Dedifferentiated amniotic fluid mesenchymal stem cell (primary cell): ENCODE results near the gene SMIM28.
"Not testable (repeated sequence)": the region's sequence is repeated elsewhere in the genome, so short reads cannot be mapped to it uniquely, and the experiment has no call there.

ENCODE experiments used
- DNase-seq: peaks from one replicate; pipeline ENCODE4 v3.0.0-alpha.2; 2016; ENCODE audit errors: extremely low spot score

The SMIM28 gene

GRCh38 chr6:138377844-138378243 is at the start of gene SMIM28:
SMIM28 (plus strand) TSS chr6:138377905; CDS start chr6:138378073, 168 bp downstream.
- DNase-seq = no peak

DNA sequence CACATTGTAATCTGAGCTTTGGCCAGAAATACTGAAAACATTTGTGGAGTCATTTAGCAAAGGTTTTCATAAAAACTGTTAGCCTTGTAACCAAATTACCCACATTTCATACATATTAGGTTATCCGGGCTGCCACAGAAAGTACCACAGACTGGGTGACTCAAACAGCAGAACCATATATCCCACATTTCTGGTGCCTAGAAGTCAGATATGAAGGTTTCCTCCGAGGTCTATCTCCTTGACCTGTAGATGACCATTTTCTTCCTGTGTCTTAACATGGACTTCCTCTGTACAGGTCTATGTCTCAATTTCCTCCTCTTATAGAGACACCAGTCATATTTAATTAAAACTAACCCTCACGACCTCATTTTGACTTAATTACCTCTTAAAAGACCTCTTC is 49.5 kb upstream of the SMIM28 start:
- no peak for DNase-seq

- no peak for DNase-seq
Measured at GRCh38 chr6:138330763-138331162, 46.9 kb upstream of the SMIM28 start.

GRCh38 chr6:138331444-138331843 is 46.3 kb upstream of the SMIM28 start:
- DNase-seq = no peak

DNA sequence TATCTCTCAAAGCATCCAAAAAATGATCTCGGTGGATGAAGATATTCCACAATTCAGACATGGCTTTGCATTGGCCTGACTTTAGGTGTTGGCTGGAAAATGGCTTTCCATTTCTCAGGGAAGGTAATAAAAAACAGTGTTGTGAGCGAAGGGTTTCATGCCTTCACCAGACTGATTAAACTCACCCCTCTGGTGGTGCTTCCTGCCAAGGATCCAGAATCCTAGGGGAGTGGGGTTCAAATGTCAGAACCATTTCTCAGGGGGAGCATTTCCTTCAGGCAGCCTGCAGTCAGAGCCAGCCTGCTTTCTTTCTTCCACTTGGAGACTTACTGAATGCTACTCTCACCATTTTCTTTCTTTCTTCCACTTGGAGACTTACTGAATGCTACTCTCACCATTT is 45.7 kb upstream of the SMIM28 start:
- DNase-seq = no peak

DNA sequence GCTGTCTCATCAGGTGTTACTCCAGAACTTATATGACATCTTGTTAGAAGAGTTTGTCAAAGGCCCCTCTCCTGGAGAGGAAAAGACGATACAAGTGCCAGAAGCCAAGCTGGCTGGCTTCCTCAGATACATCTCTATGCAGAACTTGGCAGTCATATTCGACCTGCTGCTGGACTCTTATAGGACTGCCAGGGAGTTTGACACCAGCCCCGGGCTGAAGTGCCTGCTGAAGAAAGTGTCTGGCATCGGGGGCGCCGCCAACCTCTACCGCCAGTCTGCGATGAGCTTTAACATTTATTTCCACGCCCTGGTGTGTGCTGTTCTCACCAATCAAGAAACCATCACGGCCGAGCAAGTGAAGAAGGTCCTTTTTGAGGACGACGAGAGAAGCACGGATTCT is 43.7 kb upstream of the SMIM28 start:
- DNase-seq = no peak

DNA sequence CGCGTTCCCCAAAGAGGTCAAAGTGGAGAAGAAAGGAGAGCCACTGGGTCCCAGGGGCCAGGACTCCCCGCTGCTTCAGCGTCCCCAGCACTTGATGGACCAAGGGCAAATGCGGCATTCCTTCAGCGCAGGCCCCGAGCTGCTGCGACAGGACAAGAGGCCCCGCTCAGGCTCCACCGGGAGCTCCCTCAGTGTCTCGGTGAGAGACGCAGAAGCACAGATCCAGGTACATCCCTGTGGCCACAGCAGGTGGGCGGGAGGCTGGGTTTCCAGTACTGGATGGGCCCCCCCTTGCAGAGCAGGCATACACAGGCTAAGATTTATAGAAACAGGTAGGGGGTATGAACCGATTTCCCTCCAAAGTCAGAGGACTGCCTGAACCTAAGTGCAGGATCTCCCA is 42.7 kb upstream of the SMIM28 start:
- DNase-seq = no peak

DNA sequence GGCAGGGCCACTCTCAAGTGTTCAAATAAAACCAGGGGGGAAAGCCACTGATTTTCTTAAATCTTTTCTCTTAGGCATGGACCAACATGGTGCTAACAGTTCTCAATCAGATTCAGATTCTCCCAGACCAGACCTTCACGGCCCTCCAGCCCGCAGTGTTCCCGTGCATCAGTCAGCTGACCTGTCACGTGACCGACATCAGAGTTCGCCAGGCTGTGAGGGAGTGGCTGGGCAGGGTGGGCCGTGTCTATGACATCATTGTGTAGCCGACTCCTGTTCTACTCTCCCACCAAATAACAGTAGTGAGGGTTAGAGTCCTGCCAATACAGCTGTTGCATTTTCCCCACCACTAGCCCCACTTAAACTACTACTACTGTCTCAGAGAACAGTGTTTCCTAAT is 41.5 kb upstream of the SMIM28 start:
- no peak for DNase-seq

DNA sequence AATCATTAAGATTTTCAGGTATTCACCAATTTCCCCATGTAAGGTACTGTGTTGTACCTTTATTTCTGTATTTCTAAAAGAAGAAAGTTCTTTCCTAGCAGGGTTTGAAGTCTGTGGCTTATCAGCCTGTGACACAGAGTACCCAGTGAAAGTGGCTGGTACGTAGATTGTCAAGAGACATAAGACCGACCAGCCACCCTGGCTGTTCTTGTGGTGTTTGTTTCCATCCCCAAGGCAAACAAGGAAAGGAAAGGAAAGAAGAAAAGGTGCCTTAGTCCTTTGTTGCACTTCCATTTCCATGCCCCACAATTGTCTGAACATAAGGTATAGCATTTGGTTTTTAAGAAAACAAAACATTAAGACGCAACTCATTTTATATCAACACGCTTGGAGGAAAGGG is 40.6 kb upstream of the SMIM28 start:
- DNase-seq = no peak

- no peak for DNase-seq
Measured at GRCh38 chr6:138339024-138339423, 38.7 kb upstream of the SMIM28 start.

- DNase-seq = no peak
Measured at GRCh38 chr6:138341176-138341575, 36.5 kb upstream of the SMIM28 start.

GRCh38 chr6:138343112-138343511 is 34.6 kb upstream of the SMIM28 start:
- DNase-seq = no peak

DNA sequence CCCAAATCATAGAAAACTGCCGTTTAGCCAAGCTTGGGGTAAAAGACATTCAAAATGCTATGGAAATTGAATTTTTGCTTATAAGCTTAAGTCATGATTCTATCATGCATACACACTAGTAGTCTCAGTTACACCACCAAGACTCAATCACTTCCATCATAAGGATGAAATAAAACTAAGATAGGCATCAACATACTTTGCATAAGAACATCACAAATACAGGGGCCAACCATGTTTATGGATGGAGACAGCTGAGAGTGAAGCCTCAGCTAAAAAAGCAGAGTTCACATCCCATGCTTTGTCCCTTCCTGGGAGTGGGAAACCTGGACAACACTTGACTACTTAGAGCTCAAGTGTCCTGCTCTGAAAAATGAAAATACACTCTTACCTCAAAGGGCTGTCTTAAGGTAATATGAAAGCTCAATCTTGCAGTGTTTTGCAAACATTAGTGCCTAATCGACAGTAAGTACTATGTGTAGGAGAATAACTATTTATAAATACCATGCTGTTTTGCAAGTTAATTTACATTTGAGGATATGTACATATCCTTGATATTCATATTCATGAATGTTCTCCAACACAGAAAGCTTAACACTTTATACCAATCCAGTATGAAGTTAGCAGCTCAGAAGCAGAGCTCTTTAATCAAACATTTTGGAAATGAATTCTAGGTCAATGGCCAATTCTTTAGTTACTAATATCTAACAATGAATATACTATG is 32.0 kb upstream of the SMIM28 start:
- DNase-seq = no peak

- peak; percentile 20 for DNase-seq
Measured at GRCh38 chr6:138346302-138347195, 31.2 kb upstream of the SMIM28 start.

DNA sequence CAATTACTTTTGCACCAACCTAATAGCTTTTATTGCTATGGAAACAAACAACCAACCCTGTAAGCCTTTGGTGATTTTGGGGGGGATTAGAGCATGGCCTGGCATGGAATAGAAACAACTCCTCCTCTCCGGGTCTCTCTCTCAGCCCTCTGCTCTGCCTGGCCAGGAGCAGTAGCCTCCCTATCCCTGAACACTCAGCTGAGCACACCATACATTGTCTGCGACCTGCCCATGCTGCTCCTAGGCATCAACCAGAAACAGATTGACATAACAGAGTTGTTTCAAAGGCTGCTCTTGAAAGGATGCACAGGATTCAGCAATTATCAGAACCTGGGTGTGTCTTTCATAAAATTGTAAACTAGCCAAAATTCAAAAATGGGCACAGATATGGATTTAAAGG is 29.8 kb upstream of the SMIM28 start:
- no peak for DNase-seq

DNA sequence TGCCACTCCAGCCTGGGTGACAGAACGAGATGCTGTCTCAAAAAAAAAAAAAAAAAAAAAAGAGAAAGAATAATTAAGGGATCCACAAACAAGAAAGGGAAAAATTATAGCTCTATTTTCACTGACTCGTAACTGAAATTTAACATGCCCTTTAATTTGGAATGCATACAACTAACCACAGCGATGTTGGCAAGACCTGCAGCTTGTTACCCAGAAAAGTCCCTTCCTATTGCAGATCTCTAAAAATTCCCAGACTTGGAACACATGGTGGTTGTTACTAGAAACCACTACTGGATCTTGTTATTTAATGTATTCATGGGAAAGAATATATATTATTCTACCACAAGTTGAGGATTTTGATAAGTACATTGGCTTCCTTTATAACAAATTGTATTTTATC is 27.8 kb upstream of the SMIM28 start:
- DNase-seq = peak; percentile 58

- no peak for DNase-seq
Measured at GRCh38 chr6:138357928-138358327, 19.8 kb upstream of the SMIM28 start.

DNA sequence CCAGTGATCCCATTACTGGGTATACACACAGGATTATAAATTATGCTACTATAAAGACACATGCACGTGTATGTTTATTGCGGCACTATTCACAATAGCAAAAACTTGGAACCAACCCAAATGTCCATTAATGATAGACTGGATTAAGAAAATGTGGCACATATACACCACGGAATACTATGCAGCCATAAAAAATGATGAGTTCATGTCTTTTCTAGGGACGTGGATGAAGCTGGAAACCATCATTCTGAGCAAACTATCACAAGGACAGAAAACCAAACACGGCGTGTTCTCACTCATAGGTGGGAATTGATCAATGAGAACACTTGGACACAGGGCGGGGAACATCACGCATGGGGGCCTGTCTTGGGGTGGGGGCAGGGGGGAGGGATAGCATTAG is 9.0 kb upstream of the SMIM28 start:
- DNase-seq = not testable (repeated sequence)

DNA sequence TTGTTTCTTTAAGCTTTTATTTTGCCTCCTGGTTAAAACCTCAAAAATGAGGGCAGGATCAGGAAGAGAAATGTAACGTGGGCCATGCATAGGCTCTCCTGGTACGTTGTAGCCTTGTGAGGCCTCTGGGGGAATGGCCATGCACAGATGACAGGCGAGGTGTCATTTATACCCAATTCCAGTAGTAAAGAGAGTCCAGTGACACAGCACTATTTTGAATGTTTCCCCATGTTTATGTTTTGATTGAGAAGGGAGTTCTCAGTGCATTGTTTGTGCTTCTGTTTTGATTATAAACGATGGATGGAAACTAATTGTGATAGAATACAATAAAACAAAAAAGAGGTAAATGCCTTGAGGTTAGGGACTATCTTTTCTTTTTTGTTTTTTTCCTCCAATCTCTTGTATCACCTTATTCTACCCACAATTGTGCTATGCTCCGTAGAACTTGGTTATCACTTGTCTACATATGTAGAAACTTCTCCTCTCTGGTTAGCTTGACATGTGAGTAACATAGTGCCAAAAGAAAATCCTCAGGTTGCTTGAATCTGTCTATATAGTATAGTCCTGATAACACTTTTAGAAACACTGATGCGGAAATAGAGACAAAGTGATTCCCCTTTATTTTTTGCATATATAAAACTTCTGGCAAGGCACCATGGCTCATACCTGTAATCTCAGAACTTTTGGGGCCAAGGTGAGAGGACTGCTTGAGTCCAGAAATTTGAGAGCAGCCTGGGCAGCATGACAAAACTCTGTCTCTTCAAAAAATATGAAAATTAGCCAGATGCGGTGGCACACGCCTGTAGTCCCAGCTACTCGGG is 6.9 kb upstream of the SMIM28 start:
- DNase-seq = no peak

GRCh38 chr6:138371452-138371711 is 6.3 kb upstream of the SMIM28 start:
- no peak for DNase-seq

DNA sequence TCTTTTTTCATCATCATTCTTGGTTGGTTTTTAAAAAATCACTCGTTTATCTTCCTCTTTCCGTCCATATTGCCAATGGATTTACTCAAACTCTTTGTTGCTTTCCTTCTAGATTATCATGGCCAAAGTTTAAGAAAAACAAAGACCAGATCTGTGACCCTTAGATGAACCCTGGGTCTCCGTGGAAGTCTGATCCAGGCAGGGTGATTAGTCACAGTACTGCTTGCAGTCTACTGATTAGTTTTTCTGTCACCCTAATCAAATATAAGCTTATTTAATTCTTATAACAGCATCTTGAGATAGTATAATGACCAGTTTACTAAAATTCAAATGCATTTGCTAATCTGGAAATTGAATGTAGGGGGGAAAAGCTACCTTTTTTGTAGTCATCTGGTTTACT is 6.0 kb upstream of the SMIM28 start:
- no peak for DNase-seq

DNA sequence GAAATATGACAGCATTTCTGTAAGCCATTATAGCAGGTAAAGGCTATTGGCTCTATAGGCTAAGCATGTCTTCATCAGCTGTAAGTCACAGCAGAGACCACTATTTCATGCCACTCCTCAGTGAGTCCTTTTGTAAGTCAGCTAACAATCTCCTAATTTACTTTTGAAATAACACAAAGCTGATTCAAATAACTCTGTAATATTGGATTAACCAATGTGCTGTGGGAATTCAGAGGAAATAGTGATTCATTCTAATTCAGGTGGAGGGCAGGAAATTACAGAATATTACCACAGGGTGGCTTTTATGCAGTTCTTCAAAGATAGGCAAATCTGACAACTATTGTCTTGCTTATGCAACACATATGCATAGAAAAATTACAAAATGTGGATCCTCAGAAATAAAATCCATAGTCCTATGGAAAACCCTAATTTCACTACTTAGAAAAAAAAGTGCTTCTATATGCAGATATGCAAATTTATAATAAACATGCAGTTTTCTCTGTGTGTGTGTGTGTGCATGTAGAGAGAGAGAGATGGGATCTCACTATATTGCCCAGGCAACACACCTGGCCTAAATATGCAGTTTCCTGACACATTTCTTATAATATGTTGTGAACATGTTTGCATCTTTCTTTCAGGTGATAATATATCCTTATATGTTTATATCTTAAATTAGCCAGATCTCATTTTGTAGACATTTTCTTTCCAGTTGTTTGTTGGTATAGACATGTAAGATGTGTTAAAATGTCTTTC is 4.8 kb upstream of the SMIM28 start:
- no peak for DNase-seq
